Astrocyte (in vitro differentiated cells and primary cell): ENCODE data around the gene PKD1L1. TPM values are rescaled to one million over a fixed set of nuclear protein-coding genes. Genes with fewer than 3 reads are reported as not detected.
"Not testable (repeated sequence)": the region's sequence is repeated elsewhere in the genome, so short reads cannot be mapped to it uniquely, and the experiment has no call there.

Experiments used
- DNase-seq: peaks from one replicate; pipeline ENCODE4 v3.0.0-alpha.2; 2010; ENCODE audit warnings: low read depth
- FAIRE-seq: peaks from 2 replicates; lab custom pipeline; 2011; peaks lifted over from hg19 to GRCh38; lab: Jason Lieb, UNC
- H2AFZ ChIP-seq: 2 replicates; pipeline ENCODE4 v1.6.0; 2012; ENCODE audit warnings: low read depth, low read length, inconsistent platforms
- H3K27ac ChIP-seq: 2 replicates; pipeline ENCODE4 v1.5.1; 2011; ENCODE audit warnings: low read depth, low read length, inconsistent platforms
- H3K27me3 ChIP-seq: 2 replicates; pipeline ENCODE4 v1.6.0; 2011; ENCODE audit warnings: low read length, inconsistent platforms; ENCODE audit not compliant: insufficient read depth
- H3K36me3 ChIP-seq: 2 replicates; pipeline ENCODE4 v1.5.1; 2011; ENCODE audit warnings: low read length, inconsistent platforms; ENCODE audit not compliant: insufficient read depth
- H3K4me1 ChIP-seq: 2 replicates; pipeline ENCODE4 v1.5.1; 2011; ENCODE audit warnings: low read length, inconsistent platforms; ENCODE audit not compliant: insufficient read depth
- H3K4me2 ChIP-seq: 2 replicates; pipeline ENCODE4 v1.6.0; 2012; ENCODE audit warnings: low read length, inconsistent platforms
- H3K4me3 ChIP-seq: 2 replicates; pipeline ENCODE4 v1.5.1; 2011; ENCODE audit warnings: low read depth, mild to moderate bottlenecking, low read length, inconsistent platforms; ENCODE audit not compliant: insufficient read depth
- H3K79me2 ChIP-seq: 2 replicates; pipeline ENCODE4 v1.6.0; 2012; ENCODE audit warnings: mild to moderate bottlenecking, low read length, inconsistent platforms; ENCODE audit not compliant: insufficient read depth
- H3K9ac ChIP-seq: 2 replicates; pipeline ENCODE4 v1.6.0; 2012; ENCODE audit warnings: mild to moderate bottlenecking, low read length, inconsistent platforms
- H3K9me3 ChIP-seq: 2 replicates; pipeline ENCODE4 v1.5.1; 2012; ENCODE audit warnings: low read depth, mild to moderate bottlenecking, low read length, inconsistent platforms; ENCODE audit not compliant: insufficient read depth
- H4K20me1 ChIP-seq: 2 replicates; pipeline ENCODE4 v1.6.0; 2012; ENCODE audit warnings: low read length, inconsistent platforms; ENCODE audit not compliant: insufficient read depth
- H3K27ac Mint-ChIP-seq: one replicate; pipeline ENCODE4 v1.8.0; 2021; ENCODE audit warnings: mild to moderate bottlenecking, mixed read lengths; ENCODE audit not compliant: unreplicated experiment
- H3K27me3 Mint-ChIP-seq: one replicate; pipeline ENCODE4 v1.8.0; 2021; ENCODE audit warnings: low read depth, mixed read lengths; ENCODE audit not compliant: unreplicated experiment
- H3K36me3 Mint-ChIP-seq: one replicate; pipeline ENCODE4 v1.8.0; 2021; ENCODE audit warnings: low read depth, mixed read lengths; ENCODE audit not compliant: unreplicated experiment
- H3K4me1 Mint-ChIP-seq: one replicate; pipeline ENCODE4 v1.8.0; 2021; ENCODE audit warnings: low read depth, mixed read lengths; ENCODE audit not compliant: unreplicated experiment
- H3K4me3 Mint-ChIP-seq: one replicate; pipeline ENCODE4 v1.8.0; 2021; ENCODE audit warnings: mild to moderate bottlenecking, moderate library complexity, mixed read lengths; ENCODE audit not compliant: unreplicated experiment
- H3K9me3 Mint-ChIP-seq: one replicate; pipeline ENCODE4 v1.8.0; 2021; ENCODE audit warnings: mild to moderate bottlenecking, mixed read lengths; ENCODE audit not compliant: unreplicated experiment
- CTCF ChIP-seq: IDR thresholded peaks from 2 replicates; pipeline ENCODE4 v1.5.1; 2011; ENCODE audit warnings: low read depth, mild to moderate bottlenecking, inconsistent platforms, low read length, moderate library complexity; ENCODE audit not compliant: insufficient read depth
- EZH2 ChIP-seq: IDR thresholded peaks from 2 replicates; pipeline ENCODE4 v1.6.1; 2012; ENCODE audit warnings: mild to moderate bottlenecking, low read length, inconsistent platforms; ENCODE audit not compliant: insufficient read depth
- total RNA-seq: library from RNA; stranded (reverse); gene quantifications from 2 replicates; pipeline ENCODE4 v1.2.1, GENCODE V29; 2021

PKD1L1 gene
- total RNA-seq, 1 donor from 2014 or later = 0.39 TPM

- H3K9me3 Mint-ChIP-seq = no peaks in the 10 kb centered on the region
- H3K4me3 Mint-ChIP-seq = no peak overlapping the region
- H3K27ac Mint-ChIP-seq = no peak overlapping the region
- Histone ChIP-seq H3K9ac (no peak overlapping the region), H3K4me2 (no peak overlapping the region), H3K27ac (no peak overlapping the region), H3K36me3 (no peaks in the 10 kb centered on the region), H2AFZ (no peak overlapping the region), H3K4me1 (peaks cover 13% of the 10 kb centered on the region), H3K27me3 (no peaks in the 10 kb centered on the region), H3K9me3 (no peaks in the 10 kb centered on the region), H3K79me2 (no peaks in the 10 kb centered on the region), H4K20me1 (no peaks in the 10 kb centered on the region), H3K4me3 (no peak overlapping the region)
- no peak for DNase-seq
- no peak for TF ChIP-seq CTCF
- TF ChIP-seq EZH2 = no peak
- no peak for FAIRE-seq
- H3K27me3 Mint-ChIP-seq = no peaks in the 10 kb centered on the region
- H3K4me1 Mint-ChIP-seq = peaks cover 22% of the 10 kb centered on the region
- no peaks in the 10 kb centered on the region for H3K36me3 Mint-ChIP-seq
Measured at GRCh38 chr7:47794016-47794415, 154.2 kb downstream of the PKD1L1 start.

GRCh38 chr7:47793186-47793585 is 155.1 kb downstream of the PKD1L1 start:
- H2AFZ ChIP-seq, H3K27ac ChIP-seq, H3K79me2 ChIP-seq, H3K9me3 Mint-ChIP-seq, H3K27ac Mint-ChIP-seq, DNase-seq, H3K4me2 ChIP-seq, H3K4me3 ChIP-seq, H3K9me3 ChIP-seq, H4K20me1 ChIP-seq, H3K36me3 ChIP-seq, H3K9ac ChIP-seq, H3K27me3 Mint-ChIP-seq, H3K4me3 Mint-ChIP-seq, H3K36me3 Mint-ChIP-seq, H3K27me3 ChIP-seq, FAIRE-seq: not testable (repeated sequence)
- H3K4me1 Mint-ChIP-seq = peaks cover 22% of the 10 kb centered on the region
- peaks cover 13% of the 10 kb centered on the region for H3K4me1 ChIP-seq

DNA sequence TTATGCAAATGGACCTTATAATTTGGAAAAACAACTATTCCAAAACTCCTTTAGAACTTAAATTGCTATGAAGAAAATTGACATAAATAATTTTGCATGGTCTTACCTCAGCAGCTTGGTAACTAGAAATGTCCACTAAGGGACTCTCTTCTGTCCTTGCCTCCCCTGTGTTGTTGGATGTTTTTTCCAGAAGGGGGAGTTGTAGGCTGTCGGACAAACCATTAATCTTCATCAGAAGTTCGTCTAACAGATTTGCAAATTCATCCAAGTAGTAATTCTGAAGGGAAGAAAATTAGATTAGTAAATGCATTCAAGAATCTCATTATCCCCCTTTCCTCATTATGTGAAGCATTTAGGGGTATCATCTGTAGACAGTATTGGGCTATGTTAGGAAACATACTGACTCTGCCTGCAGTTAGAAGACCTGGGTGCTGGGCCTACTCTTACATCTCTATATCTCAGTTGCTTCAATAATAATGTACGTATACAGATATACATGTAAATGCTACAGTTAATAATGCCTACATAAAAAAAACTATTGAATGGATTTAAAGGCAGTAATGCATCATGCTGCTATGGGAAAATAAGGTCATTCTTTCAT is 155.6 kb downstream of the PKD1L1 start:
- peaks cover 15% of the 10 kb centered on the region for H3K4me1 ChIP-seq
- no peak overlapping the region for H3K27ac ChIP-seq
- no peaks in the 10 kb centered on the region for H4K20me1 ChIP-seq
- DNase-seq (no peak), FAIRE-seq (no peak)
- H3K4me3 ChIP-seq = no peak overlapping the region
- no peak overlapping the region for H2AFZ ChIP-seq
- H3K4me1 Mint-ChIP-seq = peaks cover 25% of the 10 kb centered on the region
- no peak overlapping the region for H3K4me3 Mint-ChIP-seq
- no peak overlapping the region for H3K27ac Mint-ChIP-seq
- H3K9ac ChIP-seq = no peak overlapping the region
- H3K9me3 ChIP-seq = no peaks in the 10 kb centered on the region
- H3K4me2 ChIP-seq = no peak overlapping the region
- H3K36me3 Mint-ChIP-seq = no peaks in the 10 kb centered on the region
- H3K27me3 Mint-ChIP-seq = no peaks in the 10 kb centered on the region
- no peaks in the 10 kb centered on the region for H3K36me3 ChIP-seq
- no peaks in the 10 kb centered on the region for H3K79me2 ChIP-seq
- no peaks in the 10 kb centered on the region for H3K27me3 ChIP-seq
- TF ChIP-seq CTCF (peak; percentile 46), EZH2 (no peak)
- H3K9me3 Mint-ChIP-seq = no peaks in the 10 kb centered on the region
